HG03442 (cell line): ENCODE measurements around the gene WWTR1.

Source experiments
- ATAC-seq: cut with Tn5 transposase; IDR thresholded peaks from one replicate; pipeline ENCODE4 v1.9.1; 2021; ENCODE audit warnings: mild to moderate bottlenecking, moderate library complexity; ENCODE audit not compliant: unreplicated experiment

Gene WWTR1

DNA sequence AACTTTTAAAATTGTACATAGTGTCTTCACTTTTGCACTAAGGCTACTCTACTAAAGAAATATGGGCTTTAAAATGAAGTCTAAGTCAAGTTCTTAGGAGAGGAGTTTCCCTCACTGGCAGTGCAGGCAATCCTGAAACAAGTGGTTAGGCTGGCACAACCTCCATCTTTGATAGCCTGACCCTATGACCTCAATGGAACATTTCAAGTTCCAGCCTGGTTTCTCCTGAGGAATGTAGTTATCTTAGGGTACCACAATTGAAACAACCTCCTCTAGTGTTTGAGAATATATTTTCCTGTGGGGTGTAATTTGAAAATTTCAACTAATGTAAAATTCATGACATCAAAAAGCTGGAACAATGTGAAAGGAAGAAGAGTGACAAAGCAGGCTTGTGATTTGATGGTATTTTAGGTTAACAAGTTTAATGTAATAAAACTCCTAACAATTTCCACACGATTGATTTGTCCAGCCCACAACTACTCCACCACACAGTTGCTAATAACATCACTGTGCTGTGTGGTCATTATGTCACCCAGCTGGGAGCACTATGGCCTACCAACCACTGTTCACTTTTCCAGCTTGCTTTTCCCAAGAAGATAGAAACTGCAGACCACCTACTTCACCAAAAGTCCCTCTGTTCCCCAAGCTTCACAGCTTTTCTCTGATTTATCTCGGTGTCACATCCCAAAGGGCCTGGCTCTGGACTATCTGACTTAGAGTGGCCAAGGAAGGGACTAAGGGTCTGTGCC is 1.8 kb downstream of the WWTR1 start:
- no peak for ATAC-seq

DNA sequence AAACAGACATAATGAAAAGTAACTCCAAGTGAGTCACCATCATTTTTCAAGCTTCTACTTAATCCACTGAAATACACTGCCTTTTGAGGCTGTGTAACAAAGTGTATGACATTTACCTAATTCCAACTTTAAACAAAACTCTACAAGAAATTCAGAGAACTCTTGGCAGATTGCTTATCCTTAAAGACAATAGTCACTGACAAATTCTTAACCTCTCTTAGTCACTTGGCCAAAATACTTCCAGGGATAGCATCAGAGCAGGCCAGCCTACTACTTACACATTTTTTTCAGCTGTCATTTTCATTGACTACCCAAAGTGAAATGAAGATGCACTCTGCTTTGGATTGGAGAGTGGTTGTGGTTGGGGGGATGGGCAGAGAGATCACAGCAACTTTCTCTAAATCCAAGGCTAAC is 3.6 kb downstream of the WWTR1 start:
- no peak for ATAC-seq

DNA sequence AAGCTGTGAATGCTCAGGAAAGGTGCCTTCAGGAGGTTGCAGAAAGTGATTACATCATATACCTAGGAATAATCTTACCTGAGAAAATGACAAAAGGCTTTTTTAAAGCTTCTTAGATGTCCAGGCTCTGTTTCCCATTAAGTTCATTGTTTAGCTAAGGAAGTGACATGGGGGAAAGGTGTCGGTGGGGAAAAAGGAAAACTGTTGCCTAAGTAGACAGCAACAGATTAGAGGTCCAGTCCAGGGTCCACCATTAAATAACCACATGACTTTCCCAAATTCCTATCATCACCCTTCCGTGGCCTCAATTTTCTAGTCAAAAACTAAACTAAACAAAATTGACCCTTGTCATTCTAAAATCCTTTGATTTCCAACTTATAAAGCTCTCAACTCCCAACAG is 4.3 kb downstream of the WWTR1 start:
- no peak for ATAC-seq

- no peak for ATAC-seq
Observed at GRCh38 chr3:149653136-149653535, 4.7 kb downstream of the WWTR1 start.

GRCh38 chr3:149650828-149651227 is 7.0 kb downstream of the WWTR1 start:
- no peak for ATAC-seq

DNA sequence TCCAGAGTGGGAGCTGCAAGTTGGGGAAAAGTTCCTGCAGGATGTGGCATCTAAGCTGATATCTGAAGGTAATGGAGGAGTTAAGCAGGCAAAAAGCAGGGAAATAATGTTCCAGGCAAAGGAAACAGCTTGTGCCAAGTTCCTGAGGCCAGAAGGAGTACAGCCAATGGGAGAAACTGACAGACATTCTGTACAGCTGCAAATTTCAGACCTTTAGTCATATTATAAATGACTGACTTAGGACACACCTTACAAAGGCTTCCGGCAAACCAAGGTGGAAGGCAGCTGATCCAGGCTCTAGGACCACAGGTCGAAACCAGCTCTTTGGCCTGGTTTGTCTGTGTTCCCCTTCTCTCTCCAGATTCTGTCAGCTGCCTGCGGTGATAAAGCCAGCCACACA is 9.3 kb downstream of the WWTR1 start:
- ATAC-seq: no peak

DNA sequence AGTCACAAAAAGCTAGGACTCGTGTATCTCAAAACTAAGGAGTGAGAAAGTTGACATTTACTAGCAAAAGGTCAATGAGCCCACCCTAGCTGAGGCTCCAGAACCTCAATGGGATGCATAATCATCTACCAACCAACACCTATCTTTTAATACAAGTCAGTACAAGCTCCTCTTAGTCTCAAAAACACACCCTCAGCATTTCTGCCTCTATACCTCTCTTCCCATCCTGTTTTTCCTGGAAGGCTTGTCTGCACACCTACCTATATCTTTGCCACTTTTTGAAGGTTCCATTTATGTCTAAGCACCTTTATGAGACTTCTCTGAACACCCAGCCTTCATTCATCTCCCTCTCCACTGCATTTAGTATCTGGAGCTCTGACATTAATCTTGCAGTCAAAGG is 10.0 kb downstream of the WWTR1 start:
- no peak for ATAC-seq

- no peak for ATAC-seq
Observed at GRCh38 chr3:149647285-149647684, 10.5 kb downstream of the WWTR1 start.

DNA sequence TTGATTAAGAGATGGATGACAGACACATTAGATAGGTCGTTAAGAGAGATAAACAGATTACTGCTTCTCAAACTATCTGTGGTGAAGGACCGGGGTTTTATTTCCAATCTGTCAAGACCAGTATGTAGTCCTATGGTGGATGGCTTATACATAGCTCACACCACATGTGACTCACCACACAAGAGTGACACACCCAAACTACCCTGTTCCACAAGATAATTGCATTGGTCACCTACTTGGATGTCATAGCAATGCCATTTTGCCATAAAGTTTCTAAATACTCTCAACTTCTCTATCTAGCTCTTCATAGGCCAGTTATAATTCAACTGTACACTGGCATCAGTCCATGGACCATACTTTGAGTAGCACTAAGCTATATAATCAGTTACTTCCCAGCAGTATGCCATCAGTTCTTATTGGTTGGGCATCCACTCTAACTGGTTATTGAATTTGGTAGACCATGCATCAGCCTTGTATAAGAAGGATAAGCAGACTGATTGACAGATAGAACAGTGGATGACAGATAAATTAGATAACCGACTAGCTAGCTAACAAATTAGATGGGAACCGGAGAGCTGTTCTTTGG is 11.6 kb downstream of the WWTR1 start:
- ATAC-seq: no peak

- no peak for ATAC-seq
Observed at GRCh38 chr3:149643963-149644362, 13.9 kb downstream of the WWTR1 start.

GRCh38 chr3:149643482-149643798 is 14.4 kb downstream of the WWTR1 start:
- ATAC-seq: no peak

DNA sequence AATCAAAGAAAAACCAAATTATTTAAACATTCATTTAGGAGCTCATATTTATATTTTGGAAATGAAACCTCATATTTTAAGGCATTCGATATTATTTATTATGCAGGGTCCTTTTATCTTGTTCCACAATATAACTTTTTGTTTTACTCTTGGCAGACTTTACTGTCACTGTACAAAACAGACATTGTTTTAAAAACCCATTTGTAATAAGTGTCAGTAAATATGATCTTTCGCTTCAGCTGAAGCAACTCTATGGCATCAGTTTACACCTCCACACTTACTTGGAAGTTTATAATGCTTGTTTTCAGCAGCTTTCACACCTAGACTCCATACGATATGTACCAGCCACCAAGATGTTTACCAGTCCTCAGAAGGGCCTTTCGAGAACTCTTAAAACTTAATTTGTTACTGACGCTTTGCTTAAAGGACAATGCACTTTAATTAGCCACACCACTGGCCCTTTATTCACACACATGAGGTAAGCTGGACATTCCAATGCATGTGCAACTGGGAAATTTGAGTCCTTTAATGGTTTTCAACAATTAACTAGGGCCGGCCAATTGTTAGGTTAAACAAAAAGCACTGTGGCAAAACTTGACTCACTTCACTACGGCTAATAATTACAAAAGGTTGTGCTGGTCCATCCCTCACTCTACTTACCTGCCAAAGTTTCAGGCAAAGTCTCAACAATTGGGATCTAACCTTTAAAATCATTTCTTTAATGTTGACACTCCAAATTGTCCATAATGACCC is 16.7 kb downstream of the WWTR1 start:
- no peak for ATAC-seq

GRCh38 chr3:149639093-149639486 is 18.7 kb downstream of the WWTR1 start:
- no peak for ATAC-seq

- no peak for ATAC-seq
Observed at GRCh38 chr3:149638228-149639092, 19.4 kb downstream of the WWTR1 start.

GRCh38 chr3:149635396-149635795 is 22.4 kb downstream of the WWTR1 start:
- ATAC-seq: no peak

DNA sequence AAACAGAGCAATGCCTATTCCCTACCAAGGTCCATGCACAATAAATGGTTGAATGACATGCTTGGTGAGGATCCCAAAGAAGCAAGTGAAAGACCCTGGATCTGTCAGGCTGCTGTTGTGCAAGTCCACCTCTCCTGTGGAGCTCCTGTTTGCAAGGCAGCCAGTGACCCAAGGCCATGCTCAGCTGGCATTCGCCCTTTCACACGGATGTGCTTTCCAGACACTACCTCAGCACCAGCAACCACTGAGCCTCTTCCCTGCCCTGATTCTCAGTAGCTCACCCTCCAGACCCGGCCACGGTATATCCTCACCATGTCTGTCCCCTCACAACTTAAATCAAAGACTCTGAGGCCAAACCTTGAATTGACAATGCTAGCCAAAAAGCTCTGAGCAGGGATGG is 23.3 kb downstream of the WWTR1 start:
- no peak for ATAC-seq

- no peak for ATAC-seq
Observed at GRCh38 chr3:149634072-149634471, 23.8 kb downstream of the WWTR1 start.

DNA sequence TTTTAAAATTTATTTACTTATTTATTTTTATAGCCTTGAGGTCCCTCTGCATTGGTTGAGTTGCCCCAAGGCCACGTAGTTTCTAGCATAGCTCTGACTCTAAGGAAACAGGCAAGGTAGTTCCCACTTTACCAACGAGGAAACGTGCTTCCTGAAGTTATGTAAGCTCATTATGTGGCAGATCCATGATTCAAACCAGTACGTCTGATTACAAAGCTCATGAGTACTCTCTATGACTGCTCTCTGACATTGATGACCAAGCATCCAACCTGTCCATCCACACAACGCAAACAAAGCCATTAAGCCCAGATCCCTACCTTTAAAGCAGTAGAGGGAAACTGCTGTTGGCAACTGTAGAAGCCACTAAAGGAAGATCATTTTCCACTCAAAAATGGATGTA is 25.6 kb downstream of the WWTR1 start:
- ATAC-seq: no peak

DNA sequence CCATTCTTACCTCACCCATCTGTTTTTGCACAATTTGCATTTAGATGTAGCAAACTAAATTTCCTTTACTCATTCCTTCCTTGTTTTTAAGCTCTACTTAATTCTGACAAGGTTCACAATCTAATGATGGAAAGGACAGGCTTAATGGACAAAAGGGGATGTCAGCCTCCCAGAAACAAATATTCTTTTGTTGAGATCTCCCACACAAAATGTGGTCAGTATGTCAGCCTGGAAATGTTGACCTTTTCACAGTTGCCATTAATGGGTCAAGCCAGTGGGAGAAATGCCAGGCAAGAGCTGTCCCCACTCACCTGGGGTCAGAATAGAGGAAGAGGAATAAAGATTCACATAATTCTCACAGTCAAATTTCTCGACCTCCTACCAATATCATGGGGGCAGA is 27.0 kb downstream of the WWTR1 start:
- no peak for ATAC-seq

DNA sequence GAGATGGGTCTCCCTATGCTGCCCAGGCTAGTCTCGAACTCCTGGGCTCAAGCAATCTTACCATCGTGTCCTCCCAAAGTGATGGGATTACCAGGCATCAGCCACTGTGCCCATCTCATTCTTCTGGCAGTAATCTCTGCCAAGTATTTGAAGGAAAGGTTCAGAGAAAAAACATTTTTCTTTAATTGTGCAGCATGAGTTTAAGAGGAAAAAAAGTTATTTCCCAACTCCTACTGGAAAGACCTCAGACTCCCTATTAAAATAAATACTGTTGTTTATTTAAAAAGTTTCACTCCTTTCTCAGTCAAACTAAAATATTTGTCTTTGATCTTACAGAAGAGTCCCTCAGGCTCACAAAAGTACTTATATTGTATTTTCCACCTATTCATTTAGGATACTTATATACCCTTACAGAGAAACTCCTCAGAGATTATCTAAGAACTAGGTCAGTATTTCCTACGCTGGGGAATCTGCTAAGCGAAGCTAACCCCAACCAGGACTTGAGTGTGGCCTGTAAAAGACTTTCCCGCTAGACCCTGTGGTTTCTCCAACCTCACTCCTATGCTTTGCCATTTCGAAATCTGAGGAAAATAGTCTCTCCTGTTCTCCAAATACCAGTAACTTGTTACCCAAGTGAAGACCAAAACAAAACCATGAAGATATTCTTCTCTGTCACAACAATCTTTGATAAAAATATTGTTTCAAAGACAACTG is 28.7 kb downstream of the WWTR1 start:
- no peak for ATAC-seq

GRCh38 chr3:149626671-149627070 is 31.2 kb downstream of the WWTR1 start:
- no peak for ATAC-seq
